A673 (cell line): ENCODE measurements around the gene DLEC1. TPM values are rescaled to one million over a fixed set of nuclear protein-coding genes. Genes with fewer than 3 reads are reported as not detected.

Experiments used
- BruUV-seq: library from RNA; stranded (reverse); fragments of 400-500 nt; replicated peaks from 2 replicates; lab custom pipeline; 2021; lab: Mats Ljungman, UMichigan
- CTCF ChIA-PET: fragments of 300-600 bp; sonication (Branson Sonifier 250); formaldehyde crosslinking; loops from one replicate; lab custom pipeline; 2022; ENCODE audit warnings: antibody characterized with exemption; lab: Charles Lee
- POLR2A ChIA-PET: fragments of 300-600 bp; sonication (Branson Sonifier 250); formaldehyde crosslinking; loops from one replicate; lab custom pipeline; 2022; ENCODE audit warnings: antibody characterized with exemption; ENCODE audit not compliant: low non-redundant PET; lab: Charles Lee
- DNase-seq: peaks from one replicate; pipeline ENCODE4 v3.0.0-alpha.2; 2015; ENCODE audit warnings: low spot score
- H3K27ac ChIP-seq: fragments of 200-600 bp; sonication (generic); 2 replicates; pipeline ENCODE4 v1.5.1; 2016; ENCODE audit warnings: mixed run types, low read depth, mild to moderate bottlenecking, mixed read lengths, antibody characterized with exemption, low read length; ENCODE audit not compliant: poor library complexity, severe bottlenecking
- H3K27me3 ChIP-seq: fragments of 200-600 bp; sonication (generic); replicated peaks from 2 replicates; pipeline ENCODE4 v1.6.1; 2017; ENCODE audit warnings: mixed run types, low read depth, mild to moderate bottlenecking, mixed read lengths, antibody characterized with exemption, low read length; ENCODE audit not compliant: insufficient read depth, poor library complexity
- H3K36me3 ChIP-seq: fragments of 200-600 bp; sonication (generic); 2 replicates; pipeline ENCODE4 v1.6.1; 2016; ENCODE audit warnings: mixed run types, mild to moderate bottlenecking, mixed read lengths, antibody characterized with exemption, low read length; ENCODE audit not compliant: insufficient read depth, poor library complexity, severe bottlenecking
- H3K4me1 ChIP-seq: fragments of 200-600 bp; sonication (generic); 2 replicates; pipeline ENCODE4 v1.6.1; 2017; ENCODE audit warnings: mixed run types, mild to moderate bottlenecking, mixed read lengths, antibody characterized with exemption, low read length; ENCODE audit not compliant: insufficient read depth, poor library complexity, severe bottlenecking
- H3K4me3 ChIP-seq: fragments of 200-600 bp; sonication (generic); 2 replicates; pipeline ENCODE4 v1.5.1; 2016; ENCODE audit warnings: low read depth, mixed run types, mild to moderate bottlenecking, mixed read lengths, low read length; ENCODE audit not compliant: poor library complexity, severe bottlenecking
- H3K9me3 ChIP-seq: fragments of 200-600 bp; sonication (generic); 2 replicates; pipeline ENCODE4 v1.6.1; 2016; ENCODE audit warnings: mixed run types, low read depth, mild to moderate bottlenecking, mixed read lengths, antibody characterized with exemption, low read length; ENCODE audit not compliant: poor library complexity, severe bottlenecking
- CTCF ChIP-seq: fragments of 300-800, 200-600 bp; sonication (generic); conservative IDR thresholded peaks from 2 replicates; pipeline ENCODE4 v1.5.1; 2017; ENCODE audit warnings: low read depth, mild to moderate bottlenecking, antibody characterized with exemption, low read length, moderate library complexity, mixed read lengths
- EZH2 ChIP-seq: fragments of 200-600 bp; sonication (generic); IDR thresholded peaks from 2 replicates; pipeline ENCODE4 v1.6.1; 2017; ENCODE audit warnings: borderline replicate concordance, low read depth, mild to moderate bottlenecking, mixed read lengths, antibody characterized with exemption, low read length; ENCODE audit not compliant: poor library complexity, severe bottlenecking
- intact Hi-C: fragments of 100-400 bp; cut with micrococcal nuclease; formaldehyde crosslinking; loops from one replicate; pipeline ENCODE4 v1.10.0; 2022; ENCODE audit not compliant: unreplicated experiment
- total RNA-seq: library from RNA; stranded (reverse); gene quantifications from 2 replicates; pipeline ENCODE4 v1.2.3, GENCODE V29; 2021

DLEC1 gene
- total RNA-seq, 1 experiment from 2014 or later = not detected

- intact Hi-C loops = no loop called here
- ChIA-PET POLR2A (no interaction called here), CTCF (no interaction called here)
- DNase-seq = no peak
- H3K27ac ChIP-seq = no peak overlapping the region
- no peaks in the 10 kb centered on the region for H3K36me3 ChIP-seq
- no peaks in the 10 kb centered on the region for H3K27me3 ChIP-seq
- TF ChIP-seq EZH2 (no peak), CTCF (no peak)
- no peaks in the 10 kb centered on the region for H3K4me1 ChIP-seq
- H3K4me3 ChIP-seq = no peak overlapping the region
- no TSS peak for BruUV-seq
- H3K9me3 ChIP-seq = no peaks in the 10 kb centered on the region
These were observed 47.9 kb upstream of the DLEC1 start for GRCh38 chr3:37991109-37991508.

- Histone ChIP-seq H3K9me3 (no peaks in the 10 kb centered on the region), H3K27me3 (no peaks in the 10 kb centered on the region), H3K4me1 (no peaks in the 10 kb centered on the region), H3K36me3 (no peaks in the 10 kb centered on the region), H3K4me3 (no peak overlapping the region), H3K27ac (no peak overlapping the region)
- no peak for DNase-seq
- no TSS peak for BruUV-seq
- ChIA-PET CTCF (no interaction called here), POLR2A (no interaction called here)
- intact Hi-C loops = no loop called here
- TF ChIP-seq EZH2 (no peak), CTCF (no peak)
These were observed 47.2 kb upstream of the DLEC1 start for GRCh38 chr3:37991823-37992222.

GRCh38 chr3:37992271-37993066 is 46.5 kb upstream of the DLEC1 start:
- Histone ChIP-seq H3K27ac (no peak overlapping the region), H3K36me3 (no peaks in the 10 kb centered on the region), H3K4me1 (no peaks in the 10 kb centered on the region), H3K4me3 (no peak overlapping the region), H3K27me3 (no peaks in the 10 kb centered on the region), H3K9me3 (no peaks in the 10 kb centered on the region)
- TF ChIP-seq EZH2 = no peak
- TF ChIP-seq CTCF = no peak
- no TSS peak for BruUV-seq
- CTCF ChIA-PET = no interaction called here
- intact Hi-C loops = no loop called here
- no peak for DNase-seq
- POLR2A ChIA-PET = no interaction called here
